Stimulated activated CD4-positive, alpha-beta T cell treated with anti-CD3 and anti-CD28 coated beads, Interleukin-4, amount 100 ng/mL, for 1 hour (primary cell): ENCODE results near the gene UBE2I.

Experiments used
- DNase-seq: peaks from one replicate; pipeline ENCODE4 v3.0.0-alpha.2; 2020

The UBE2I gene

DNA sequence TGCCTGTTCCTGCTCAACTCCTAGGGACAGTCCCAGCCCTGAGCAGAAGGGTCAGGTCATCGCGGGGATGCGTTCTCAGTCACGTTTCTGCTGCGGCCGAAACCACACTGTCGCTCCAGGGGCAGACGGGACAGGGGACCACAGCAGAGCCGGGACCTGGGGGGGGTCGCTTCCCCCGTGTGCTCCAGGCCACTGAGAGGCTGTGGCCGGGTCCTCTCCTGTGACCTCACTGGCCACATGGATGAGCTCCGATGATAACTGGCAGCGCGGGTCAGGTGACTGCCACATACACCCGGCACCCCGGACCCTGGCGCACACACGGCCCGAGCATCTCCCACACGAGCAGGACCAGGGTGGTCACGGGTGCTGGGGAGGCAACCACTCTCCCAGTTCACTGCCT, 55.1 kb downstream of the UBE2I start:
- no peak for DNase-seq

DNA sequence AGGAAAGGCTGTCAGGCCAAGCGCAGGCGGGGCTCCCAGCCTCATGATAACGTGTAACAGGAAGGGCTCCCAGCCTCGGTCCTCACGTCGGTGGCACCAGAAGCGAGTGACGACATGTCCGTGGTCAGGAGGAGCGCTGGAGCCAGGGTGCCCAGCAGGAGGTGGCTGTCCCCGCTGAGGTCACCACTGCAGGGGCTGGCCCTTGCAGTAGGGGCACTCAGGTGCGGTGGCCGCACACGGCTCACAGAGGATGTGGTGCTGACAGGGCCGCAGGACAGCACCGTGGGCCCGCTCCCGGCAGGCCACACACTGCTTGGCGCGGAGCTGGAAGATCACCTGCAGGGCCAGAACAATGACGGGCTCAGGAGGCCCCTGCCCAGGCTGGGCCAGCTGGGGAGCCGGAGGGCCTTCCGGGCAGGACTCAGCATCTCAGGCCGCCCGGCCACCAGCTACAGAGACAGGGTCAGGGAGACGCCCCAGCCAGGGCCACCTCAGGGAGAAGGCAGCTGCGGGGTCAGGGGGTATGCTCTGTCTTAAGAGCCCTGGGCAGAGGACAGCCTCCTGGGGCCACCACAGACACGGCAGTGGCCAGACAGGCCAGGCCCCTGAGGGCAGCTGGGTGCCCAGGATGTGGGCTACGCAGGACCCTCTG, 56.8 kb downstream of the UBE2I start:
- DNase-seq = no peak

DNA sequence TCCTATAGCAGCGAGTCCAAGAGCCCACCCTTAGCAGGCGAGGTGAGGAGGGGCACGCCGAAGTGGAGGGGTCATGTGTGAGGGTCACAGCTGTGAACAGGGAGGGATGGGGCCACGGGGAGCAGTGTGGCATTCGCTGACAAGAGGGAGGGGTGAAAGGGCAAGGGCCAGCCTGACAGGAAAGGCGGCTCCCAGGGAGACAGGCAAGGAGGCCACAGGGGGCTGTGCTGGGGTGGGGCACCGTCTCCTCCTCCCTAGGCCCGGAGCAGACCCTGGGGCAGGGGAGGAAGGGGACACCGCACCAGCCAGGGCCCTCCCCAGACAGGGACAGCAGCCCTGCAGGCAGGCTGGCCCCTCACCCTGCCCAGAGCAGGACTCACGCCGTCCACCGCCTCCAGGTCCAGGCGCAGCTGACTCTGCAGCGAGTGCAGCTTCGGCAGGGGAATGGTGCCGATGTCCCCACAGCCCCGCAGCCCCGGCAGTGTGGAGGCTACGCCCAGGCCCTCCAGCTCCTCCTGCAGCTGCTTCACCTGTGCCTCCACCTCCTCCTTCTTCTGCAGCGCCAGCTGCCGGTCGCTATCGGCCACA, 57.4 kb downstream of the UBE2I start:
- no peak for DNase-seq

DNA sequence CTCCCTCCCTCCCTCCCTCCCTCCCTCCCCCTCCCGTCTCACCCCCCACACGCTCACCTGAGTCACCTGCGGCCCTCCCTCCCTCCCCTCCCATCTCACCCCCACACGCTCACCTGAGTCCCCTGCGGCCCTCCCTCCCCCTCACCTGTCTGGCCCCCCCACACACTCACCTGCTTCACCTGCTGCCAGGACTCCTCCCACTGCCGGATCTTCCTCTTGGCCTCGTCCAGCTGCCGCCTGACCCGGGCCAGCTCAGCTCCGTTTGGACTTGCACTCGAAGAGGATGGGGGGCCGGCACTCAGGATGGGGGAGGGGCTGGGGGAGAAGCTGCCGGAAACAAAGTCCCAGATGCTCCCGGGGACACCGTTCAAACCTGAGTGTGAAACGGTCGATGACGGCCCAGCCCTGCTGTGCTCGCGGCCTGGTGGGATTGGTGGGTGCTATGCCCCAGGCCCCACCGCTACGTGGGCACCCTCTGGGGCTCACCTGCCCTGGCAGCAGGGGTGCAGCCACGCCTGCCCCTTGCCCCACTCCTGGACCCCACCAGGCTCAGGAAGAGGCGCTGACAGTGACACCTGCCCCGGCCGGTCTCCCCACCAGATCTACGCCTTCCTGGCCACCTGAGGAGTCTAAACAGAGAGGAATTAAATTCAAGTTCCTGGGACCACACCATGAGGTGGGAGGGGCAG, 58.2 kb downstream of the UBE2I start:
- no peak for DNase-seq

DNA sequence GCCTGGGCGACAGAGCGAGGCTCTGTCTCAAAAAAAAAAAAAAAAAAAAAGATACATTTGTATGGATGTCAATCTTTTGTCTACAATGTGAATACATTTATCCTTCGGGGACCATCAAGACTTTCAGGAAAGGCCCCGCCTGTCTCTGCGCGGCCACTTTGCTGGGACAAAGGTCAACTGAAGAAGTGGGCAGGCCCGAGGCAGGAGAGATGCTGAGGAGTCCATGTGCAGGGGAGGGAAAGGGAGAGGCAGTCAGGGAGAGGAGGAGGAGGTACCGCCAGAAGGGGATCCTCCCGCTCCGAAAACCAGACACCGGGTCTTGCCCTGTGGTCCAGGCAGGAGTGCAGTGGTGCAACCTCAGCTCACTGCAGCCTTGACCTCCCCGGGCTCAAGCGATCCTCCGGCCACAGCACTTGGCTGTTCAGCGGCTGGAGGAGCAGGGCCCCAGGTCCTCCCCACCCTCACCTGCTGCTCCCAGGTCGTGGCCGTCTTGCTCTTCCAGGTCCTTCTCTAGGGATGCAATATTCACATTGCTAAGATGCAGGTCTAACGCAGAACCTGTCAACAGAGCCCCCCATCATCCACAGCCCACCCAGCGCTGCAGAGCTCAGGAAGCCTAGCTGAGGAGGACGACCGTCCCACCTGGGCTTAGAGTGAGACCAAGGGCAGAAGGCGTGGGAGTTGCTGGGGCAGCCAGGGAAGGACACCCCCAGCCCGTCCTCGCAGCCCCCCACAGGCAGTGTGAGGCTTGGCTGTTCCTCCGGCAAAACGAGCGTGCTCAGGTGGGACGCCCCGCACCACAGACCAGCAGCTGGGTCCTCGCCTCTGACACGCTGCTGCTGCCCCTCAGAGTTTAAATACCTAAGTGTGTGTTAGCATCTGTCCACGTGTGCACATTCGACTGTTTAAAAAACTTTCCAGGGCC, 61.9 kb downstream of the UBE2I start:
- DNase-seq = no peak

DNA sequence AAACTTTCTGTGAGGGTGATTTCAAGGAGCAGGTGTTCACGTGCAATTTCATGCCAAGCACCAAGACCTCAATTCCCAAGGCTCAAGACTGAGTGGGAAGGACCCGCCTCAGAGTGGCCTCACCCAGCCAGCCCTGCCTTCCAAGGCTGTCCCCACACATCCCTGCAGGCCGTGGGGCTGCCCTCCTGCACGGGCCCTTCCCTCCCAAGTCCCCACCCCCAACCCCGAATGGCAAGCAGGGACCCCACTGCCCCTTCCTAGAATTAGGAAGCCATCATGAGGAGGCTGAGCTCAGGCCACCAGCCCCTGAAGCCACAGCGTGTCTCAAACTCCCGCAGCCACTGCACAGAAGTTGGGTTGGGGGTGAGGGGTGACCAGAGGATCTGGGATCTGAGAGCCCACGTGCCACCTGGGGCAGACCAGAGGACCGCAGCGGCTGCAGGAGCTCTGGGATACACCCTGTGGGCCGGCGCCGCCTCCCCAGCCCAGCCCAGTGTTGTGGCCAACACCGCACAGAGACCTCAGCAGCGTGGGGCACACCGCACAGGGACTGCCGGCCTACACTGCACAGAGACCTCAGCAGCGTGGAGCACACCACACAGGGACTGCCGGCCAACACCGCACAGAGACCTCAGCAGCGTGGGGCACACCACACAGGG, 63.0 kb downstream of the UBE2I start:
- DNase-seq = no peak

DNA sequence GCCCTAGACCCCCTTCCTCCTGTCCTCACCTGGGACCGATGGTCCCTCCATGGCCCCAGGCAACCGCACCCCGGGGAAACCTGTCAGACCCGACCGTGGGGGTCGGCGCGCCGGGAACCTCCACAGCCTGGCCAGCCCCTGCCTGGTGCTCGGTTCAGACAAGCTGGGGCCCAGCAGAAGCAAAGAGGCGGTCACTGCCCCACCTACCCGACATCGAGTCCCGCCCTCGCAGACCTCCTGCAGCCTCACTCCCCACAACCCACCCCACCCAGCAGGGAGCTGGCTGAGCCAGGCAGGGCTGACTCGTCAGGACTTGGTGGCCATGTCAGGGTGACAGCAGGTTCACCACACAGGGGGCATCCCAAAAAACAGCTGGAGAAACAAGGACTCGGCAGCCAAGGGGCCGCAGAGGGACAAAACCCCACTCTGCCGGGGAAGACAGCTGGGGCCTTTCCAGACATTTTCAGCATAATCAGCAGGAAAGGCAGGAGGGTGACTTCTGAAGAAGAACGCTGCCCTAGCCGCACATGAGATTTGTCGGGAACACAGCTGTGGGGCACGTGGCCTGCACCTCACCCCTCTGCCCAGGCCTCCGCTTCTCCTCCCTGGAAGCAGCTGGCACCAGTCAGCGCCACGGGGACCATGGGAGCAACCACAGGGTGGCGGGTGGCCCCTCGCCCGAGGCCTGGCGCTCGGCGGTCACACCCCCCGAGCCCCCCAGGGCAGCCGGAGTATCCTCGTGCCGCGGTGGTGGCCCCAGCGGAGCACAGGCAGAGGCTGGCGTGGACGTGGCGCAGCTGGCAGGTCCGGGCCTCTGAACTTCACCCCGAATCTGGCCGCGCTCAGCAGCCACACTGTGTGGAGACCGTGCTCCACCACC, 65.2 kb downstream of the UBE2I start:
- no peak for DNase-seq

DNA sequence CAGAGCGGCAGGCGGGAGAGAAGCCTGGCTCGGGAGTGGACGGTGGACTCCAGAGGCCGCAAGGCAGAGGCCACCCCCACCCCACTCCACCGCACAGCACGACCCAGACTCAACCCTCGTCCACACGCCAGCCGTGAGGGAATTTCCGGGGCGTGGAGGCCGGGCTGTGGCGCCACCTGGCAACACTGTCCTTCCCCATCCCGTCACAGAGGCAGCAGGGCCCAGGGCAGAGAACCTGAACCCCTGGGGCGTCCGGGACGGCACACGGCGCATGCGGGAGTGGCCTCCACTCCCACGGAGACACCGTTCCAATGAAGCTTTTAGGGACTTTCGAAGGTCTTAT, 65.8 kb downstream of the UBE2I start:
- no peak for DNase-seq

DNA sequence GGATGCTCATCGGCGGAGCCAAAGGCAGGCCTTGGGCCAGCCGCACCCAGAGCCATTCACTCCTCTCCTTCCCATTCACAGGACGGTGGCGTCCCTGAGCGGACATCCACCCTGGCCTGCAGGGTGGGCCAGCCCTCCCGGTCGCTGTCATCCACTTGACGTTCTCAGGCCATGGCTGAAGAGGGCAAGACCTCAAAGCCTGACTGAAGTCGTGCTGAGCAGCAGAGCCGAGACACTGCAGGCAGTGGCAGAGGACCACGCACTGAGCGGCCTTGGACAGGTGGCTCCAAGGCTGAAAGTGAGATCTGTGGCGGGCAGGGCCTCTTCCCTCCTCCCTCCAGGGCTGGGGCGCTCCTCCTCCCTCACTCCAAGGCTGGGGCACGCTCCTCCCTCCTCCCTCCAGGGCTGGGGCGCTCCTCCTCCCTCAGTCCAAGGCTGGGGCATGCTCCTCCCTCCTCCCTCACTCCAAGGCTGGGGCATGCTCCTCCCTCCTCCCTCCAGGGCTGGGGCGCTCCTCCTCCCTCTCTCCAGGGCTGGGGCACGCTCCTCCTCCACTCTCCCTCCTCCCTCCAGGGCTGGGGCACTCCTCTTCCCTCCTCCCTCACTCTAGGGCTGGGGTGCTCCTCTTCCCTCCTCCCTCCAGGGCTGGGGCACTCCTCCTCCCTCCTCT, 66.4 kb downstream of the UBE2I start:
- DNase-seq = no peak
